HL-60 (cell line): Measurements from ENCODE around the gene RAMP2.

Experiments
- DNase-seq, 2 experiments: peaks; one replicate each; pipeline ENCODE4 v3.0.0-alpha.2; 2010 to 2020; ENCODE audit warnings: low read depth in 1 of 2, low spot score in 1 of 2
- H3K27ac ChIP-seq: fragments of 250-450 bp; sonication (Bioruptor Pico); replicated peaks from 2 replicates; pipeline ENCODE4 v1.5.1; 2020; ENCODE audit warnings: mild to moderate bottlenecking, moderate library complexity
- H3K27me3 ChIP-seq: fragments of 250-450 bp; sonication (Bioruptor Pico); 2 replicates; pipeline ENCODE4 v1.5.1; 2021; ENCODE audit warnings: mild to moderate bottlenecking, moderate library complexity; ENCODE audit not compliant: insufficient read depth, poor library complexity, severe bottlenecking
- H3K4me3 ChIP-seq: replicated peaks from 2 replicates; pipeline ENCODE4 v1.5.1; 2011; ENCODE audit warnings: mild to moderate bottlenecking, control low read depth, low read length; ENCODE audit not compliant: insufficient read depth
- CTCF ChIP-seq: IDR thresholded peaks from one replicate; pipeline ENCODE4 v1.5.1; 2011; ENCODE audit warnings: low read length, control low read depth, inconsistent platforms; ENCODE audit not compliant: insufficient read depth
- GABPA ChIP-seq: IDR thresholded peaks from 2 replicates; pipeline ENCODE4 v1.6.1; 2012; ENCODE audit warnings: low read depth
- POLR2AphosphoS5 ChIP-seq: IDR thresholded peaks from 2 replicates; pipeline ENCODE4 v1.6.1; 2012; ENCODE audit warnings: low read depth
- REST ChIP-seq: IDR thresholded peaks from 2 replicates; pipeline ENCODE4 v1.6.1; 2012; ENCODE audit warnings: low read depth; ENCODE audit not compliant: insufficient replicate concordance
- SPI1 ChIP-seq: IDR thresholded peaks from 2 replicates; pipeline ENCODE4 v1.6.1; 2012; ENCODE audit warnings: low read depth, mild to moderate bottlenecking, borderline replicate concordance

RAMP2 gene

GRCh38 chr17:42795465-42795864, 34.4 kb downstream of the RAMP2 start:
- Histone ChIP-seq H3K4me3 (no peak overlapping the region), H3K27ac (no peak overlapping the region), H3K27me3 (no peaks in the 10 kb centered on the region)
- no peak for DNase-seq
- TF ChIP-seq POLR2AphosphoS5 (0 out of 2 replicates have a peak, but pooled peaks have one; percentile 9), SPI1 (no peak), GABPA (no peak)

DNA sequence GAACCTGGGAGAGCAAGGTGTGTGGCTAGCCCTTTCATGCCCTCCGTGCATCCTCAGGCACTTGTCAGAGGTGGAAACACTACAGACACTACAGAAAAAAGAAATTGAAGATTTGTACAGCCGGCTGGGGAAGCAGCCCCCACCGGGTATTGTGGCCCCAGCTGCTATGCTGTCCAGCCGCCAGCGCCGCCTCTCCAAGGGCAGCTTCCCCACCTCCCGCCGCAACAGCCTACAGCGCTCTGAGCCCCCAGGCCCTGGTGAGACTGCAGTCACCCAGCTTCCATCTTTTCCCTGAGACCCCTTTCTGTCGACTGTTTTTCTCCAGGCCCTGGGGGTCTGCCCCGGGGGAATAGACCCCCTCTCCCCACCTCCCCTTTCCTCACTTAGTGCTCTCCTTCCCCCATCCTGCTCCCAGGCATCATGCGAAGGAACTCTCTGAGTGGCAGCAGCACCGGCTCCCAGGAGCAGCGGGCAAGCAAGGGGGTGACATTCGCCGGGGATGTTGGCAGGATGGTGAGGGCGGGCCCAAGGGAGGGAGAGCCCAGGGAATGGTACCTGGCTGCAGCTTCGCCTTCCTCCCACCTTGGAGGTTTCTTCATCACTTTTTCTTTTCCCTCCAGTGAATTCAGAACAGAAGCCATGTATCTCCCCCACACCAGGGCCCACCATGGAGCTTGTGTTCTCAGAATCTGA, 35.2 kb downstream of the RAMP2 start:
- Histone ChIP-seq H3K27ac (no peak overlapping the region), H3K27me3 (no peaks in the 10 kb centered on the region), H3K4me3 (no peak overlapping the region)
- no peak for TF ChIP-seq CTCF
- no peak for DNase-seq

GRCh38 chr17:42797067-42798007, 36.3 kb downstream of the RAMP2 start:
- no peaks in the 10 kb centered on the region for H3K27me3 ChIP-seq
- DNase-seq = no peak
- peak overlapping the region; percentile 96 for H3K4me3 ChIP-seq
- no peak for TF ChIP-seq POLR2AphosphoS5
- TF ChIP-seq REST = no peak
- TF ChIP-seq CTCF = no peak
- TF ChIP-seq GABPA = no peak
- no peak for TF ChIP-seq SPI1
- no peak overlapping the region for H3K27ac ChIP-seq

GRCh38 chr17:42798011-42798382, 37.0 kb downstream of the RAMP2 start:
- H3K27me3 ChIP-seq = no peaks in the 10 kb centered on the region
- no peak for DNase-seq
- H3K4me3 ChIP-seq = peak overlapping the region; percentile 96
- TF ChIP-seq SPI1 = no peak
- no peak for TF ChIP-seq CTCF
- TF ChIP-seq POLR2AphosphoS5 = no peak
- TF ChIP-seq GABPA = no peak
- TF ChIP-seq REST = no peak
- H3K27ac ChIP-seq = peak overlapping the region; percentile 60
